Activated naive CD8-positive, alpha-beta T cell treated with anti-CD3 and anti-CD28 coated beads for 36 hours (primary cell): ENCODE results near the gene AP1S1. TPM values are rescaled to one million over a fixed set of nuclear protein-coding genes. Genes with fewer than 3 reads are reported as not detected.

Experiments
- DNase-seq: peaks from one replicate; pipeline ENCODE4 v3.0.0; 2021
- H3K27ac Mint-ChIP-seq: one replicate; pipeline ENCODE4 v1.8.0; 2022; ENCODE audit warnings: mild to moderate bottlenecking, moderate library complexity, mixed read lengths
- H3K27me3 Mint-ChIP-seq: one replicate; pipeline ENCODE4 v1.8.0; 2022; ENCODE audit warnings: mild to moderate bottlenecking, mixed read lengths
- H3K36me3 Mint-ChIP-seq: one replicate; pipeline ENCODE4 v1.8.0; 2021; ENCODE audit warnings: mild to moderate bottlenecking, mixed read lengths
- H3K4me1 Mint-ChIP-seq: one replicate; pipeline ENCODE4 v1.8.0; 2021; ENCODE audit warnings: mixed read lengths
- H3K4me3 Mint-ChIP-seq: one replicate; pipeline ENCODE4 v1.8.0; 2022; ENCODE audit warnings: mild to moderate bottlenecking, moderate library complexity, mixed read lengths
- H3K9me3 Mint-ChIP-seq: one replicate; pipeline ENCODE4 v1.8.0; 2022; ENCODE audit warnings: mixed read lengths
- total RNA-seq, 2 experiments: library from RNA; stranded (reverse); gene quantifications; one replicate each; pipeline ENCODE4 v1.2.3, GENCODE V29; 2021

The AP1S1 gene
- total RNA-seq, 2 experiments from 2014 or later, result 30.1 to 38.4 TPM

GRCh38 chr7:101161692-101162471 lies 7.6 kb downstream of the AP1S1 start:
- Mint-ChIP-seq H3K9me3 (no peaks in the 10 kb centered on the region), H3K27ac (no peak overlapping the region), H3K4me1 (peaks cover 20% of the 10 kb centered on the region), H3K27me3 (peaks cover 44% of the 10 kb centered on the region), H3K36me3 (peaks cover 9% of the 10 kb centered on the region), H3K4me3 (peak overlapping the region; percentile 52)
- DNase-seq, result no peak

GRCh38 chr7:101162551-101163278 lies 8.4 kb downstream of the AP1S1 start:
- Mint-ChIP-seq H3K27me3 (peaks cover 52% of the 10 kb centered on the region), H3K9me3 (no peaks in the 10 kb centered on the region), H3K27ac (no peak overlapping the region), H3K4me3 (peak overlapping the region; percentile 52), H3K36me3 (peaks cover 9% of the 10 kb centered on the region), H3K4me1 (peaks cover 28% of the 10 kb centered on the region)
- peak; percentile 44 for DNase-seq

GRCh38 chr7:101163279-101164070 lies 9.2 kb downstream of the AP1S1 start:
- DNase-seq, result no peak
- peaks cover 33% of the 10 kb centered on the region for H3K4me1 Mint-ChIP-seq
- H3K27me3 Mint-ChIP-seq, result peaks cover 60% of the 10 kb centered on the region
- H3K9me3 Mint-ChIP-seq, result no peaks in the 10 kb centered on the region
- no peak overlapping the region for H3K27ac Mint-ChIP-seq
- H3K4me3 Mint-ChIP-seq, result peak overlapping the region; percentile 60
- H3K36me3 Mint-ChIP-seq, result peaks cover 7% of the 10 kb centered on the region

- H3K36me3 Mint-ChIP-seq, result peaks cover 5% of the 10 kb centered on the region
- no peak overlapping the region for H3K4me3 Mint-ChIP-seq
- peaks cover 38% of the 10 kb centered on the region for H3K4me1 Mint-ChIP-seq
- H3K27me3 Mint-ChIP-seq, result peaks cover 67% of the 10 kb centered on the region
- no peak overlapping the region for H3K27ac Mint-ChIP-seq
- DNase-seq, result no peak
- H3K9me3 Mint-ChIP-seq, result no peaks in the 10 kb centered on the region
Measured at GRCh38 chr7:101164071-101164840, 10.0 kb downstream of the AP1S1 start.

- peaks cover 78% of the 10 kb centered on the region for H3K27me3 Mint-ChIP-seq
- DNase-seq, result peak; percentile 92
- H3K4me1 Mint-ChIP-seq, result peaks cover 45% of the 10 kb centered on the region
- H3K4me3 Mint-ChIP-seq, result peak within 1 kb of the TSS; percentile 83
- H3K27ac Mint-ChIP-seq, result peak within 1 kb of the TSS; percentile 51
- peaks cover 5% of the 10 kb centered on the region for H3K36me3 Mint-ChIP-seq
- H3K9me3 Mint-ChIP-seq, result no peaks in the 10 kb centered on the region
Measured at GRCh38 chr7:101165075-101165957, 11.0 kb downstream of the AP1S1 start, which contains the start of gene VGF. VGF (minus strand) TSS chr7:101165569; CDS start chr7:101164843, 726 bp downstream.

- H3K4me3 Mint-ChIP-seq, result peak overlapping the region; percentile 83
- DNase-seq, result no peak
- peaks cover 85% of the 10 kb centered on the region for H3K27me3 Mint-ChIP-seq
- H3K9me3 Mint-ChIP-seq, result no peaks in the 10 kb centered on the region
- peaks cover 51% of the 10 kb centered on the region for H3K4me1 Mint-ChIP-seq
- peaks cover 5% of the 10 kb centered on the region for H3K36me3 Mint-ChIP-seq
- no peak overlapping the region for H3K27ac Mint-ChIP-seq
Measured at GRCh38 chr7:101165958-101166647, 11.8 kb downstream of the AP1S1 start.

- H3K4me3 Mint-ChIP-seq, result no peak overlapping the region
- H3K9me3 Mint-ChIP-seq, result no peaks in the 10 kb centered on the region
- peaks cover 2% of the 10 kb centered on the region for H3K36me3 Mint-ChIP-seq
- DNase-seq, result no peak
- H3K27ac Mint-ChIP-seq, result no peak overlapping the region
- peaks cover 86% of the 10 kb centered on the region for H3K27me3 Mint-ChIP-seq
- peaks cover 56% of the 10 kb centered on the region for H3K4me1 Mint-ChIP-seq
Measured at GRCh38 chr7:101166648-101166908, 12.3 kb downstream of the AP1S1 start.

- Mint-ChIP-seq H3K4me1 (peaks cover 59% of the 10 kb centered on the region), H3K4me3 (no peak overlapping the region), H3K9me3 (no peaks in the 10 kb centered on the region), H3K27ac (no peak overlapping the region), H3K27me3 (peaks cover 88% of the 10 kb centered on the region), H3K36me3 (peaks cover 2% of the 10 kb centered on the region)
- no peak for DNase-seq
Measured at GRCh38 chr7:101166909-101167644, 12.8 kb downstream of the AP1S1 start.

GRCh38 chr7:101167645-101168411 lies 13.6 kb downstream of the AP1S1 start:
- Mint-ChIP-seq H3K36me3 (peaks cover 2% of the 10 kb centered on the region), H3K4me1 (peaks cover 57% of the 10 kb centered on the region), H3K27ac (no peak overlapping the region), H3K9me3 (no peaks in the 10 kb centered on the region), H3K4me3 (no peak overlapping the region), H3K27me3 (peaks cover 85% of the 10 kb centered on the region)
- no peak for DNase-seq

- H3K36me3 Mint-ChIP-seq, result peaks cover 2% of the 10 kb centered on the region
- DNase-seq, result no peak
- H3K4me3 Mint-ChIP-seq, result no peak overlapping the region
- no peaks in the 10 kb centered on the region for H3K9me3 Mint-ChIP-seq
- peaks cover 57% of the 10 kb centered on the region for H3K4me1 Mint-ChIP-seq
- peaks cover 88% of the 10 kb centered on the region for H3K27me3 Mint-ChIP-seq
- no peak overlapping the region for H3K27ac Mint-ChIP-seq
Measured at GRCh38 chr7:101168412-101169049, 14.3 kb downstream of the AP1S1 start.

- peaks cover 62% of the 10 kb centered on the region for H3K4me1 Mint-ChIP-seq
- H3K9me3 Mint-ChIP-seq, result no peaks in the 10 kb centered on the region
- no peak overlapping the region for H3K4me3 Mint-ChIP-seq
- no peak overlapping the region for H3K27ac Mint-ChIP-seq
- DNase-seq, result no peak
- peaks cover 2% of the 10 kb centered on the region for H3K36me3 Mint-ChIP-seq
- peaks cover 94% of the 10 kb centered on the region for H3K27me3 Mint-ChIP-seq
Measured at GRCh38 chr7:101169110-101169837, 15.0 kb downstream of the AP1S1 start.
